Measurements from ENCODE around the gene LITAFD.
"Not testable (repeated sequence)": the region's sequence is repeated elsewhere in the genome, so short reads cannot be mapped to it uniquely, and the experiment has no call there.

Gene LITAFD

GRCh38 chr16:8882041-8882617 is at the start of gene LITAFD:
Gene LITAFD (plus strand): TSS chr16:8882351. CDS start chr16:8884356, 2,005 bp downstream.
- DNase-seq, result no peak

GRCh38 chr16:8832717-8833105 is 49.4 kb upstream of the LITAFD start:
- DNase-seq, result no peak

- DNase-seq, result not testable (repeated sequence)
Observed at GRCh38 chr16:8836797-8837196, 45.4 kb upstream of the LITAFD start.

GRCh38 chr16:8837594-8837993 is 44.6 kb upstream of the LITAFD start:
- not testable (repeated sequence) for DNase-seq

GRCh38 chr16:8842016-8842415 is 40.1 kb upstream of the LITAFD start:
- not testable (repeated sequence) for DNase-seq

- DNase-seq, result not testable (repeated sequence)
Observed at GRCh38 chr16:8843296-8843695, 38.9 kb upstream of the LITAFD start.

- DNase-seq, result no peak
Observed at GRCh38 chr16:8845699-8846298, 36.4 kb upstream of the LITAFD start.

- DNase-seq, result no peak
Observed at GRCh38 chr16:8846401-8846932, 35.7 kb upstream of the LITAFD start.

GRCh38 chr16:8847145-8847544 is 35.0 kb upstream of the LITAFD start:
- no peak for DNase-seq

- no peak for DNase-seq
Observed at GRCh38 chr16:8847623-8848022, 34.5 kb upstream of the LITAFD start.

GRCh38 chr16:8848231-8848938 is 33.8 kb upstream of the LITAFD start:
- no peak for DNase-seq

GRCh38 chr16:8848939-8849391 is 33.2 kb upstream of the LITAFD start:
- no peak for DNase-seq

GRCh38 chr16:8849411-8850011 is 32.6 kb upstream of the LITAFD start:
- DNase-seq, result no peak

GRCh38 chr16:8850279-8850885 is 31.8 kb upstream of the LITAFD start:
- DNase-seq, result no peak

- no peak for DNase-seq
Observed at GRCh38 chr16:8851761-8852403, 30.3 kb upstream of the LITAFD start.

- DNase-seq, result no peak
Observed at GRCh38 chr16:8852534-8852933, 29.6 kb upstream of the LITAFD start.

- DNase-seq, result no peak
Observed at GRCh38 chr16:8853150-8853549, 29.0 kb upstream of the LITAFD start.

- no peak for DNase-seq
Observed at GRCh38 chr16:8853611-8854010, 28.5 kb upstream of the LITAFD start.

- DNase-seq, result no peak
Observed at GRCh38 chr16:8854298-8854948, 27.7 kb upstream of the LITAFD start.

- DNase-seq, result no peak
Observed at GRCh38 chr16:8855051-8855786, 26.9 kb upstream of the LITAFD start.

- DNase-seq, result no peak
Observed at GRCh38 chr16:8855972-8856371, 26.2 kb upstream of the LITAFD start.
